NCI-H526 (cell line): ENCODE measurements around the gene MAP3K20.
"Not testable (repeated sequence)": the region's sequence is repeated elsewhere in the genome, so short reads cannot be mapped to it uniquely, and the experiment has no call there.

Experiments used
- DNase-seq, 2 experiments: peaks; one replicate each; lab custom pipeline; 2025; lab: John Stamatoyannopoulos, UW

MAP3K20 gene

GRCh38 chr2:173087214-173087581, 11.6 kb downstream of the MAP3K20 start:
- no peak for DNase-seq

- peak; percentile 58 to 73 for DNase-seq
These were observed 12.3 kb downstream of the MAP3K20 start for GRCh38 chr2:173087793-173088496.

- no peak for DNase-seq
These were observed 14.7 kb downstream of the MAP3K20 start for GRCh38 chr2:173090276-173090877.

- no peak for DNase-seq
These were observed 15.5 kb downstream of the MAP3K20 start for GRCh38 chr2:173090973-173091660.

- DNase-seq, result no peak
These were observed 16.3 kb downstream of the MAP3K20 start for GRCh38 chr2:173091910-173092309.

GRCh38 chr2:173092844-173093402, 17.3 kb downstream of the MAP3K20 start:
- DNase-seq, result no peak

- not testable (repeated sequence) for DNase-seq
These were observed 18.0 kb downstream of the MAP3K20 start for GRCh38 chr2:173093617-173094016.

- no peak for DNase-seq
These were observed 19.1 kb downstream of the MAP3K20 start for GRCh38 chr2:173094731-173095130.

- no peak for DNase-seq
These were observed 19.7 kb downstream of the MAP3K20 start for GRCh38 chr2:173095356-173095755.

- DNase-seq, result no peak
These were observed 23.6 kb downstream of the MAP3K20 start for GRCh38 chr2:173099271-173099670.

GRCh38 chr2:173099804-173100203, 24.2 kb downstream of the MAP3K20 start:
- DNase-seq, result no peak

GRCh38 chr2:173101687-173102086, 26.0 kb downstream of the MAP3K20 start:
- DNase-seq, result no peak

- no peak for DNase-seq
These were observed 28.5 kb downstream of the MAP3K20 start for GRCh38 chr2:173104156-173104555.

- DNase-seq, result no peak
These were observed 31.4 kb downstream of the MAP3K20 start for GRCh38 chr2:173106959-173107628.

GRCh38 chr2:173107629-173108022, 32.0 kb downstream of the MAP3K20 start:
- no peak for DNase-seq

GRCh38 chr2:173109253-173110188, 33.9 kb downstream of the MAP3K20 start:
- DNase-seq, result no peak

GRCh38 chr2:173117678-173118077, 42.0 kb downstream of the MAP3K20 start:
- no peak for DNase-seq

GRCh38 chr2:173118395-173118794, 42.7 kb downstream of the MAP3K20 start:
- no peak for DNase-seq

- no peak for DNase-seq
These were observed 43.6 kb downstream of the MAP3K20 start for GRCh38 chr2:173119069-173119807.

GRCh38 chr2:173119944-173120343, 44.3 kb downstream of the MAP3K20 start:
- DNase-seq, result no peak

- DNase-seq, result no peak
These were observed 47.3 kb downstream of the MAP3K20 start for GRCh38 chr2:173122936-173123335.
